Thyroid gland (tissue), 4 donors: ENCODE data around the gene ANAPC1.
"Not testable (repeated sequence)": the region's sequence is repeated elsewhere in the genome, so short reads cannot be mapped to it uniquely, and the experiment has no call there.

Source experiments
- POLR2A ChIP-seq, 2 donors: fragments of 450-650 bp; IDR thresholded peaks; one replicate each; pipeline ENCODE4 v1.6.1; 2017; ENCODE audit warnings: antibody characterized with exemption in 2 of 2, mild to moderate bottlenecking in 2 of 2, moderate library complexity in 1 of 2
- TF ChIP-seq, protein P1 (sequence below), 6 experiments: fragments of 200-600 bp in 3 of 6; fragments of 450-650 bp in 3 of 6; sonication (generic) in 3 of 6; IDR thresholded peaks; one replicate each; pipeline ENCODE4 v1.5.1; 2016 to 2019; ENCODE audit warnings: antibody characterized with exemption in 6 of 6, mild to moderate bottlenecking in 2 of 6, inconsistent platforms in 1 of 6, moderate library complexity in 1 of 6

DNA sequence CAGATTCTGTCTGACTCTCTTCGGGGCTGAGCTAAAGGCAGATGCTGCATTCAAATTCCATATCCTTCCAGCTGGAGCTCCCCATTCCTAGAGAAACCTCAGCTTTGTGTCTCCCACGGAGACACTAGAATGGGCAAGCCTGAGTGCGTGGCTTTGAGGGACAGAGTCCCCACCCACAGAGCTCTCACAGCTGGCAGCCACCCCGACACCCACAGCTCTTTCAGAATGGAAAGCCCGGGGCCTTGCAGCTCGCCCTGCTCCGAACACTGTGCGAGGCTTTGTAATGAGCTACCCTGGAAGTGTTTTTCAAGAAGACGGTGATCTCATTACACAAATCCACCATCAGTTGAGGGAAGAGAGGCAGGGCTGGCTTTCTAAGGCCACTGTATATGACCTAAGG, 164.4 kb downstream of the ANAPC1 start:
- TF ChIP-seq, protein P1, sequence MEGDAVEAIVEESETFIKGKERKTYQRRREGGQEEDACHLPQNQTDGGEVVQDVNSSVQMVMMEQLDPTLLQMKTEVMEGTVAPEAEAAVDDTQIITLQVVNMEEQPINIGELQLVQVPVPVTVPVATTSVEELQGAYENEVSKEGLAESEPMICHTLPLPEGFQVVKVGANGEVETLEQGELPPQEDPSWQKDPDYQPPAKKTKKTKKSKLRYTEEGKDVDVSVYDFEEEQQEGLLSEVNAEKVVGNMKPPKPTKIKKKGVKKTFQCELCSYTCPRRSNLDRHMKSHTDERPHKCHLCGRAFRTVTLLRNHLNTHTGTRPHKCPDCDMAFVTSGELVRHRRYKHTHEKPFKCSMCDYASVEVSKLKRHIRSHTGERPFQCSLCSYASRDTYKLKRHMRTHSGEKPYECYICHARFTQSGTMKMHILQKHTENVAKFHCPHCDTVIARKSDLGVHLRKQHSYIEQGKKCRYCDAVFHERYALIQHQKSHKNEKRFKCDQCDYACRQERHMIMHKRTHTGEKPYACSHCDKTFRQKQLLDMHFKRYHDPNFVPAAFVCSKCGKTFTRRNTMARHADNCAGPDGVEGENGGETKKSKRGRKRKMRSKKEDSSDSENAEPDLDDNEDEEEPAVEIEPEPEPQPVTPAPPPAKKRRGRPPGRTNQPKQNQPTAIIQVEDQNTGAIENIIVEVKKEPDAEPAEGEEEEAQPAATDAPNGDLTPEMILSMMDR (IDR thresholded peaks at IDR 0.05) = not testable (repeated sequence)
- not testable (repeated sequence) for TF ChIP-seq POLR2A (IDR thresholded peaks at IDR 0.05)
